NOMO-1 treated with DMSO at 0.1 percent for 48 hours (cell line): ENCODE results near the gene ARL4C.

Source experiments
- DNase-seq: peaks from one replicate; lab custom pipeline; 2025; ENCODE audit not compliant: unreplicated experiment; lab: John Stamatoyannopoulos, UW

The ARL4C gene

DNA sequence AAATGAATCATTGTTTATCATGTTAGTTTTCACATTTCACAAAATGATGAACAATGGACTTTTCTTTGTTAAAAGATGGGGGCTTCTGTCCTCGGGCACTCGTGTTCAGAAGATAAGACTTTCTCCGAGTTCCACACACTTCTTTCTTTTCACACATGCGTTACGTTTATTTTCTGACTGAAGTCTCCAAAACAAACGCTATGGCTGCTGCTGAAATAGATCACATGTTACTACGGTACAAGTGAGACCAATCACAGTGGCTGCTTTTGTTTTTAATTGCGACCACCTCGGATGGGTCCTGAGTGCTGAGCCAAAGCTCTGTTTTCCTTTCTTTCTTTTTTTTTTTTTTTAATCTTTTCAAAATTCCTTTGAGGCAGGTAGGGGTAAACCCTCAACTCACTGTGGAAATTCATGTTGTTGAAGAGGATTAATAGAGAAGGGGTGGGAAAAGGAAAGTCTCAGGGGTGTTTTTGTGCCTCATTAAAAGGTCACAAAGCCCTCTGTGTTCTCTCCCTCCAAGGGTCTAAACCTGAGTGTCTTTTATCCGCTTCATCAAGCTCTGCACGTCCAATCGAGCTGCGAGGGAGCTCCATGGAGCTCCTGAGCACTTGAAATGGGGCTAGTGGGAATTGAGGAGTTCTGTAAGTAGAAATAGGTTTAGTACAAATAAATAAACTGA is 48.2 kb downstream of the ARL4C start:
- DNase-seq = no peak

GRCh38 chr2:234447963-234448362 is 48.9 kb downstream of the ARL4C start:
- no peak for DNase-seq

- no peak for DNase-seq
These were observed 49.7 kb downstream of the ARL4C start for GRCh38 chr2:234447189-234447588.

DNA sequence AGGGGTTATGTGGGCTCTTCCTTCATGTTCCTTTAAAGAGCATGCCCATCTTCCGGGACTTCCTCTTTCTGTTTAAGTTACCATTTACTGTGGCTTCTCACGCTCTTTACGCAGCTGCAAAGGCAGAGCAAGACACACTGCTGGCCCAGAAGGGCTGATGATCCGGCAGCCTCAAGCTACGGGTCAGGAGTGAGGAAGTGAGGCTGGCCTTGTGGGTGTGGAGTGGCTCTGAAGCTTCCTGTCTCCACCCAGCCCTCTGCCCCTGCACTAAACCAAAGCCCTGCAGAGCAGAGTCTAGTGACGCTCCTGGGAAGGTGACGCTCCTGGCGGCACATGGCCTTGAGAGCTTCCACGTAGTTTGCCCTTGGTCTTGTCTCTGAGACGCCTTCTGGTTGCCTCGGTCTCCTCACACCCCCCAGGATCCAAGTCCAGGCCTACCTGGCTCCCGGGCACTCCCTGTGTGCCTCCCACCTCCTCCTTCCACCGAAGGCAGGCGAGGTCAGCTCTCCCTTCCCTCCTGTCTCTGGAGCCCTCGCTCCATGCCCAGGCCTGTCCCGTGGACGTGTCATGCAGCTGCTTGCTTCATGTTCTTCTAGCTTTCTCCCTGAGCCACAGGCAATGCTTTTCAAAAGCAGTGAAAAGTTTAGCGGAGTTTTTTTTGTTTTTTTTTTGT is 50.3 kb downstream of the ARL4C start:
- DNase-seq = peak; percentile 97

DNA sequence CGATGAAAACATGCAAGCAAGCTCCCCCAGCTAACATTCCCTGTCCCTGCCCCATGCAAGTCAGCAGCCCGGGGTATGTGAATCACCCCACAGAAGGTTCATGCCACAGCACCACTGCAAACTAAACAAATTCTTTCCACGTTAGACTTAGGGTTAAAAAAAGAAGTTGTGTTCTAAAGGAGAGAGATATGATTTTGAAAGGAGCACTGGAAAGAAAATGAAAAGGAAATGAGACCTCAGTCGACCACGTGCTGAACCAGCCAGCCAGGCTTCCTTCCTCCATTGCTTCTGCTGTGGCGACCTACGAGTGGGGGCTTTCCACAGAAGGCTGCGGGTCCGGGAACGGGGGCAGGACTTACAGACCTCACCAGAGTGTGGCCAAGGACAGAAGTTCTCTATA is 52.0 kb downstream of the ARL4C start:
- peak; percentile 8 for DNase-seq

DNA sequence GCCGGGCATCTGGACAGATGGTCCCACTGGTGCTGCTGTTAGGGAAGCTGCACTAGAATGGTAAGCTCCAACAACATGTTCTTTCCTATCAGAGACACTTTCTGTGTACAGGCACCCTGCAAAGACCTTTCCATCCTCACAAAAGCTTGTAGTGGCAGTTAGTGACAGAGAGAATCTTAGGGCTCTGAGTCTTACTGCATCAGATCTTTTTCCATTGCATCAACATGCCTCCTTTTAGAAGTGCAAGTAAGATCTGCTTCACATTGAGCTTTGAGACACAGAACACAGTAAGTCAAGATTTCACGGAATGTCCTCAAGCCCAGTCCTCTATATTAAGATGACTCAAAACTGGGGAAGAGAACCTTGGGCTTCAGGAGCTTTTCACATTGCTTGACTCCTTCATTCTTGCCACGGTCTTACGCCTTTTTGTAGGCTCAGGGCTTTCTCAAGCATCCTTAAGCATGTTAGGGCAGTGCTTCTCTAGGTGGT is 52.6 kb downstream of the ARL4C start:
- no peak for DNase-seq
